G401 (cell line): ENCODE data around the gene CFAP43. TPM values are rescaled to one million over a fixed set of nuclear protein-coding genes. Genes with fewer than 3 reads are reported as not detected.

Source experiments
- DNase-seq: peaks from one replicate; pipeline ENCODE4 v3.0.0-alpha.2; 2015; ENCODE audit warnings: low spot score
- in situ Hi-C: cut with HindIII; loops from 2 replicates; pipeline ENCODE4 v1.10.0; 2016; ENCODE audit warnings: low sequenced_read_pairs, mixed read lengths
- total RNA-seq: library from RNA; depleted of rRNA; stranded (reverse); fragments of >200 nt; shearing (Covaris generic); gene quantifications from 2 replicates; pipeline ENCODE4 v1.2.3, GENCODE V29; 2014

The CFAP43 gene
- total RNA-seq, 1 experiment from 2014 or later = 0.58 TPM

DNA sequence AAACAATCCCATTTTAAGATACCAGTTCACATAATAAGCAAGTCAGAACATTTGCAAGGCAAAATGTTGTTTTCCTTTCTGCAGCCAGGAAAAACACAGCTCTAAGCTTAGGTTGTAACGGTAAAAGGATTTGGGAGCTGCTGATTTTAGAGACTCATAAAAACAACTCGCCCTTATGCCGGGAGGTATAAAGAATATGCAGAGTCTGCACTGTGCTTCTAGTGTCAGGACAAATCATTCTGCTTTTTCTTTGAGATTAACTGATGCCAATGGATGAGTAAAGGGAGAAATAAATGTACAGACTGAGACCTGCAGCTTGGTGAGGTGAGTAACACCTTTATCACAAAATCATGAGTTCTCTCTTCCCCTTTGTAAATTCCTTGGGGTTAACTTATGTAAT lies 112.2 kb downstream of the CFAP43 start:
- in situ Hi-C loops = no loop called here
- no peak for DNase-seq

DNA sequence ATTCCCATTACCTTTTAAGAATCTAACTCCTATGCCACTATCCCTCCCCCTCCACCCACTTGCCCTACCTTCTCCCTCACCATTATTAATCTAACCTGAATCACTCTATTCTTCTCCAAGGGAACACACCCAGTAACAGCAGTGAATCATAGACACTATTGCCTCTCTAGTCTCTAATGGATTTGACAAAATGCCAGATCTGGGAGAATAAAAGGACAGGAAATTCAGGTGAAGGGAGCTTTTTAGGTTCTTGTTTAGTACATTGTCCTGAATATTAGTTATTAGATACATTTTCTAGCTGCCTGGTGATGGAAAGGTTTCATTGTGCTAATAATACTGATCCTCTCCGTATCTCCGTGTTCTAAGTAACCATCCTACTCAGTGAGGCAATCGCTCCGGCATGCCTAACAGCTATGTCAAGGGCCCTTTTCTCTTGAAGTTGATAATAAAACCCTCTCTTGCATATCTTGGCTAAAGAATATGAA lies 114.3 kb downstream of the CFAP43 start:
- no peak for DNase-seq
- in situ Hi-C loops = no loop called here

DNA sequence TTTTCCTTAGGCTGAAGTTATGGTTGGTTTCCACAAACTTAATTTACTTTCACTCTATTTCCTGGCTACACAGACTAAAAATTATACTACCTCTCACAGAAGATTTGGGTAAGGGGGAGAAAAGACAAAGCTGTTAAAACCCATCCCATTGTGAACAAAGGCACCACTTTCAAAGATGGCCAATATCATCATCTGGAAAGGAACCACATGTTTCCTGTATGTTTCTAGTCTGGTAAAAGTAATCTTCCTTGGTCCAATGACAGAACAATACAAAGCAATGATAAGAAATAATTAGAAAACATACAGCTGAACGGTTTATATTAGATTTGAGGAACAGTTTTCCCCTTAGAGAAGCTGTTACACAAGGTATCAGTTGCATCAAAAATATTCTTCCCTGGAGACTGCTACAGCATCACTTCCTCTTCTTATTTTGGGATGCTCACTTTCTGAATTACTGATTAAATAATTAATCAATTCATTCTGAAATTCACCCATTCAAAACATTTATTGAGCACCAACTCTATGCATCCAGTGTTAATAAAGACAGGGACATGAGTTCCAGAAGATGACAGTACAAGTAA lies 118.7 kb downstream of the CFAP43 start:
- no peak for DNase-seq
- in situ Hi-C loops = no loop called here

DNA sequence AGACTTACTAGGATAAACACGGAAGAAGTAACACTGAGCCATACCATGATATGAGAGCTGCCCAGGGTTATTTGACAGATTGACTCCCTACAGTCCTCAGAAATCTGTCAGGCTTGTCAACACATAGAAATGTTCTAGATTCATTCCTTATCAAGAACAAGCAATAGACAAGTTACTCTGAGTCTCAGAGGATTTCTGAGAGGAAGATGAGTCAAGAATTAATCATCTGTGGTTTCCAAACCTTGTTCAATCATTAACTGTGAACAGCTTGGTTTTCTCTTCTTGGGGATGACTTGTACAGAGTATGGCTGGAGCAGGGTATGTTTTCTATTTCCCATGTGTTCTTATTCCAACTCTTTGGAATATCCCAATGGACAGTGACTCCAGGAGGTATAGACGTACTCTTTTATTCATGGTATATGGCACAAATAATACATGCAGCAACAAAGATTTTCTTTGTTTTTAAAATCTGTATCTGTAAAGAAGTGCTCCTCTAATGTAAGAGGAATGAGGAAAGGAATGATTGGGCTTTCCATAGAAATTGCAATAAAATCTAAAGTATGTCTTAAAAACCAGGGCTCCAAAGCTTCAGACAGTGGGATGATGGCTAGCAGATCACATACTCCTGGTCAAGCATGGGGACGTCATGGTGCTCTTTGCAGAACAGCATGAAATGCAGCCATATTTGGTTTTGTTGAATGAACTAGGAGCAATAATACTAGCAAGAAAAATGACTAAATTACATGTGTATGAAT lies 122.1 kb downstream of the CFAP43 start:
- DNase-seq = no peak
- in situ Hi-C loops = no loop called here

DNA sequence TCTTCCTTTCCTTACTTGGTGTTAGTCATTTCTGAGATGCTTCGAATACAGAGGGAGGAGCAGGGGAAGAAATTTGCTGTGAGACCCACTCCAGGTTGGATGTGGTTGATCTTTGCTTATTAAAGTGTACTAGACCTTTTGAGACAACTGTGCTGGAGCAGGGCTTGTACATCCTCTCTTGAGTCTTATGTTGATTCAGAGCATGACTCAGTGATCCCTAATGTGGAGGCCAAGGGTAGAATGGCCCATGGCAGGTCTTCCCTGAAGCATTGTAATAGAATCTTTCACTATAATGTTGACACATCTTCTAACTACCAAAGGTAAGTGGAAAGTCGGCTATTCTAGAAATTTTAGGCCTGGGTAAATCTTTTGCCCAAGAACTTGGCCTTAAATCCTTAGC lies 127.2 kb downstream of the CFAP43 start:
- in situ Hi-C loops = no loop called here
- DNase-seq = no peak

DNA sequence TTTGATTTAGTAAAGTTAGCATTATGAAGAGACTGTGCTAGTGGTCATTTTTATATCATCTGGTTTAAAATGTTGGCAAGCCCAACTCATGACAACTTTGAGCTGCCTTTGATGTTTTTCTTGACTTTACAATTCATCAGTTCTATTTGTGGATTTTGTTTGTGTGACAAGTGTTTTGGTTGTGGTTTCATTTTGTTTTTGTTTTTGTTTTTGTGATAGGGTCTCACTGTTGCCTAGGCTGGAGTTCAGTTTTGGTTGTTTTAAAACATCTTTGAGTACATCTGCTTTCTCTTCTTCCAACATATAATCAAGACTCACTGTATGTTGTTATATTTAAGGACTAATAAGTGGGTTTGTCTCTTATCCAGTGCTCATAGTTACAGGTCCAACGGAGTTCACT lies 127.7 kb downstream of the CFAP43 start:
- DNase-seq = no peak
- in situ Hi-C loops = no loop called here

DNA sequence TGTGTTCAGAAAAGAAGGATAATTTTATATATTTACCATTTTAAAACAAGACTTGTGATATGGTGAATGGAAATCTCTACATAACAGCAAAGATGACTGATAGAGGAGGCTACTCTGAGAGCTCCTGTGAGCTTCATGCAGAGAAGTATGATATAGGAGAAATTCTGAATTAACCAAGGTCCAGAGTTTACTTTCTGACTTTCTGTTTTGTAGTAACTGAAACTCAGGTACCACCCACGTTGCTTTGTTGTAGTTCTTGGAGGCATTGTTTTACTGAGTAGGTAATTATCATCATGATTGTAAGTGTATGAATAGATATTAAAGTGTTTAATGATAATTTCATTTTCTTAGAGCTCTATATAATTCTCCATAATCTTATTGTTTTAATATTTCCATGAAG lies 128.2 kb downstream of the CFAP43 start:
- in situ Hi-C loops = no loop called here
- DNase-seq = no peak

DNA sequence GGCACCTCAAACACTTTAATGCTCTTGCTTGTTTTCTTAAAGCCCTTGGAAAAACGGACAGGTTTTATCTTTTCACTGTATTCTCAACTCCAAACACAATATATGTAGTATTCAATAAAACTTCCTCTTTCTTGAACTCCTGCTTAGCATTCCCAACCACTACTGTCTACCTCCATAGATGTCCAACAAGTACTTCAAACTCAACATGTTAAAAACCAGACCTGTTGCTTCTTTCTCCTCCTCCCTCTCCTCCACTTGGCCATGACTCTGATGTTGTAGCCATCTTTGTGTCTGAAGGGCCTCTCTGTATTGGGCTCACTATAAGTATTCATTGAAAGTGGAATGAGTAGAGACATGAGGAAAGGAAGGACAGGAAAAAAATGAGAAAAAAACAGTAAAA lies 130.3 kb downstream of the CFAP43 start:
- DNase-seq = no peak
- in situ Hi-C loops = no loop called here

DNA sequence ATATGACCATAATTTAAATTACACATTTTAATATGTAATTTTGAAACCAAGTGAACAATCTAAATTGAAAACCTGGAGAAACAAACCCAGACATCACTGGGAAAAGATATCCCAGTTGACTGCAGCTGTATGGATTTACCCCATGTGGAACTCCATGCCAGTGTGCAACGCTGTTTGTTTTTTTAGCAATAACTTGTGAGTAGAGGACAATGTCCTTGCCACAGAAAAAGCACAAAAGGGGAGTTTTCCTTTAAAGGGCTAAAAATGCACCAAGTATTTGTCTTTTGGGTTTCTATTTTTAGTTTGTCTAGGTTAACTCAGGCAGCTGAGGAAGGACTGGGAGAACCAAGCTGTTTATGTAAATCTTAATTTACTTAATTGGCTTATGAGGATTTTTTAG lies 131.4 kb downstream of the CFAP43 start:
- in situ Hi-C loops = no loop called here

DNA sequence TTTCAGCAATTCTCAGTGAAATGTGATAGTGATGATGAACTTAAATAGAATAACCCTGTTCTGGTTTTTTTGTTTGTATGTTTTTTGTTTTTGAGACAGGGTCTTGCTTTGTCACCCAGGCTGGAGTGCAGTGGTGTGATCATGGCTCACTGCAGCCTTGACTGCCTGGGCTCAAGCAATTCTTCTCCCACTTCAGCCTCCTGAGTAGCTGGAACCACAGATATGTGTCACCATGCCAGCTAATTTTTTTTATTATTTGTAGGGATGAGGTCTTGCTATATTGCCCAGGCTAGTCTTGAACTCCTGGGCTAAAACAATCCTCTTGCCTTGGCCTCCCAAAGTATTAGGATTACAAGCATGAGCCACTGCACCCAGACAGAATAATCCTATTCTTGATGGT lies 132.2 kb downstream of the CFAP43 start:
- no peak for DNase-seq
- in situ Hi-C loops = no loop called here

More for the DNA sequence above, 131.4 kb downstream of the CFAP43 start:
- DNase-seq = no peak

DNA sequence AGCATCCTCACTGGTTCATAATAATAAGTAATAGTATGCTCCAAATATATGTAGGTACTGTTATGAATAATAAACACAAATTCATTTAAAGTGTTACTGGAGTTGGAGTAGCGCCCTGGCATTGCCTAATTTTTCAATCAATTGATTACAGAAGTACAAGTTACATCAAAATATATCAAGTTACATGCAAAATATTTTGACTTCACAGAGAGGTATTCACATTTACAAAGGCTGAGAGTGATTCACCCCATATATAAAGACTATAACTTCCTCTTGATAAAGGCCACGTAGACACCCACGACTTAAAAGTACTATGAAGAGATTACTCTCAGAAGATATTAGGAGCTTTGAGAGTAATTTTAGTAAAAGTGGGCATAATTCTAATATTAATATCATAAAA lies 132.9 kb downstream of the CFAP43 start:
- DNase-seq = no peak
- in situ Hi-C loops = no loop called here

DNA sequence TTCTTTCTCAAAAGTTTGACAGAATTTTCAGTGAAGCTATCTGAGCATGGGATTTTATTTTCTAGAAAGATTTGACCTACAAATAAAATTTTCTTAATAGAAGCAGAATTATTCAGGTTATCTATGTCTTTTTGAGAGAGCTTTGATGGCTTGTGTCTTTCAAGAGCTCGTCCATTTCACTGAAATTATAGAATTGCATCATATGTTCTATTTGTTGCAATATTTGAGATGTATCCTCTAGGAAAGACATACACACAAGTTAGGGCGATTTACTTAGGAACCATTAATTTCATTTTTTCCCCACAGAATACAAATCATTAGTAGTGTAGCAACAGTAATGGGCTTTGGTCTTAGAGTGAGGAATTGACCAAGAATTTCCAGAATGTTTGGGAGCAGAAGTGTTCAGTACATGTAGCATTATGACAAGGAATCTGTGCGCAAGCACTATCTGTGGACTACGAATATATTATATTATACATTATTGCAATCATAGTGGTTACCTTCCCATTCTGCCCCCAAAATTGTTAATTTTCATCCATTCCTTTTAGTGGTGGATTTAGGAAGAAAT lies 133.7 kb downstream of the CFAP43 start:
- DNase-seq = no peak
- in situ Hi-C loops = no loop called here

DNA sequence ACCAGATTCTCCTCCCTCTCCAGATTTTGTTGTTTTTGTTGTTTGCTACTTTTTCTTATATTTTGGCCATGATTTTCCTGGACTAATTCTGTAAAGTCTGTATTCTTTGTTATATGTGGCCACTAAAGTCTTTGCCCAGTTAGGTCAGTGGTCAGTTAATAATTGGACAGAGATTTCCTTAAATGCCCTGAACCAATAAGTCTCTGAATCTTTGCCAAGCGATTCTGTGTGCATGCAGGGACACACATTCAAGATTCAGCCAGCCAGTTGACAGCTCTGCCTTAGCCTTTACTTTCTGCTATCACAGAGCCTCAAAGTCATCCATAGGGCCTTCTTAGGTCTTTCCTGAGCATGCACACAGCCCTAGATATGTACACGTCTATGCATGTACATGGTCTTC lies 135.5 kb downstream of the CFAP43 start:
- no peak for DNase-seq
- in situ Hi-C loops = no loop called here

DNA sequence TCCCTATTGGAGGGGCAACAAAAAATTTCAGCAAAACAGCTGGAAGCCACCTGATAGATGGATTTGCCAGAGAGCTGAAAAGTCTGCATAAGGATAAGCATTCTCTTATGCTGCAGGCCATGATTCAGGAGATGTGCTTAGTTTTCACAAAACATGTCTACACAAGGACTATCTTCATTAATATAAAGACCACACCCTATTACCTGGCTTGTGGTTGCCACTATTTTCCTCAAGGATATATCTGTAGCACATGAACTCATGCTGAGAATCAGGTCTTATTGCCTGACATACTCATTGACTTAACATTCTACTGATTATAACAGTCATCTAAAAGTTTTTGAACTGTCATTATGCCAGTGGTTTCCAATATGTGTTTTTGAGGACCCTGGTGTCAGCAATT lies 139.4 kb downstream of the CFAP43 start:
- in situ Hi-C loops = no loop called here

DNA sequence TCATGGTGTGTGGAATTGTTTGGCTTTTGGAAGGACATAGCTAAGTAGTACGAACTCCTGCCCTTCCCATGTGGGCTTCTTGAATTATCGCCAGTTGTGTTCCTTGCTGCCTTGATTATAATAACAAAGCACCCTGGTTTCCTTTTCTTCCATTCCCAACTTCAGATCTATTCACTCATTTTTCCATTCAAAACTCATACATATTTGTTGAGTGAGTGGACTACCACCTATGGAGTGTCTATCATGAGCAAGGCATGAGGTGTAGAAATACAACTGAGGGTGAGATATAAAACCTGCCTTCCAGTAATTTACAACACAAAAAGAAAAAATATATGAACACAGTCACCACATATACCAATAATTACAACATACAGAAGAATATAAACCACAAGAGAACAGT lies 141.6 kb downstream of the CFAP43 start:
- in situ Hi-C loops = no loop called here
- no peak for DNase-seq

More for the DNA sequence above, 139.4 kb downstream of the CFAP43 start:
- no peak for DNase-seq

DNA sequence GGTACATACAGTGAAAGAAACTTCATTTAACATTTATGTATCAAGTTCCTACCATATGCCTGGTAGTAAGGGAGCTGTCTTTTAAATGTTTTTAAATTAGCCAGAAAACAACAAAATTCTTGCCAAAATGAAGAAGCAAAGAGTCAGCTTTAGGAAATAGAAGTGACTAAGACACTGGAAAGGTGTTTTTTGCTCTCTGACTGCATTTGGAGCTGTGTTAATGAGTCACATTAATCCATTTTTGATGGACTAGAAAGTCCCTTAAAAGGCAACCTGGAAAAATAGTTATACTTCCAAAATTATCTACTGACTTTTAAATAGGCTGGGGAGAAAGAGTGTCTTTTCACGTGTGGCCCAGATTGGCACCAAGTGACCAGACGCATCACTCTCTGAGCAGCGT lies 142.5 kb downstream of the CFAP43 start:
- in situ Hi-C loops = no loop called here
- DNase-seq = no peak

DNA sequence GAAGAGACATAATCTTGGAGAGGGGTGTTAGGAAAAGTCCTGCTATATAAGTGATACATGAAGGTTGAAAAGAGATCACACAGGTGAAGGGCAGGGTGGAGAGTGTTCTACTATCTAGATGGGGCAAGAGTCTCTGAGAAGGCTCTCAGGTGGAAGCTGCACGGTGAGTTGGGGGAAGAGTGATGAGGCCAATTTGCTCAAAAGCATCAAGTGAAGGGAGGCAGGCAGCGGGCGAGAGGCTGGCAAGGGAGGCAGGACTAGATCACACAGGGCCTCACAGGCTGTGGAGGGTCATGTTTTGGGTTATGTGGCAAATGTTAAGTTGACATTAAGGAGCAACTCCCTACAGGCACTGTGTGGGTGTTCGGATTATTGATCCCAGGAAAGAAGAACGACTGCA lies 143.9 kb downstream of the CFAP43 start:
- no peak for DNase-seq
- in situ Hi-C loops = no loop called here

DNA sequence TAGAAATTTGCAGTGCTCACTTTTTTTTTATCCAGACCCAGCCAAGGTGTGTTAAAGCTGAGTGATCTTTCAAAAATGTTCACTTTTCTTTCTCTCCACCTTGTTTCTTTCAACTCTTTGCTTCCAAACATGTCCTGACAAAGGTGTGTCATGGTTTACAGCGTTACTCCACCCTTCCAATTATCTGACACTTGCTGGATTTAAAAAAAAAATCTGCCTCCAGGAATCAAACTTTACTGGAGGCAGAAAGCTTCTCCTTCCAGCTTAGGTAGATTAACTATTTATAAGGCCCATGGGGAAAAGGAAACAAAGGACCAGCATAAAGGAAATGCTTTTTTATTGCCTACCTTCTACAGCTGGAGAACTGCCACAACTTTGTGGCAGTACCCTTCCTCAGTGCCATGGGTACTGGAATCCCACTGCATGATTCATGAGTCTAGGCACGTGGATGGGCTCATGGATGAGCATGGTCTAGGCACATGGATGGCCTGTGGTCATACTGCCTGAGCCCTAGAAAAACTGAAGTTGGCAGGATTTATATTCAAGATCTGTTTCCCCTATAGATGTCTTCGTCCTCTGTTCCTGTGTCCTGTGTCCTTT lies 146.3 kb downstream of the CFAP43 start, which contains the start of gene COL17A1:
Gene COL17A1, minus strand, starts transcription at position 80 of the 600 bp plus-strand sequence. CDS start 5,207 bp downstream, outside the sequence.
- DNase-seq = no peak
- in situ Hi-C loops = no loop called here

DNA sequence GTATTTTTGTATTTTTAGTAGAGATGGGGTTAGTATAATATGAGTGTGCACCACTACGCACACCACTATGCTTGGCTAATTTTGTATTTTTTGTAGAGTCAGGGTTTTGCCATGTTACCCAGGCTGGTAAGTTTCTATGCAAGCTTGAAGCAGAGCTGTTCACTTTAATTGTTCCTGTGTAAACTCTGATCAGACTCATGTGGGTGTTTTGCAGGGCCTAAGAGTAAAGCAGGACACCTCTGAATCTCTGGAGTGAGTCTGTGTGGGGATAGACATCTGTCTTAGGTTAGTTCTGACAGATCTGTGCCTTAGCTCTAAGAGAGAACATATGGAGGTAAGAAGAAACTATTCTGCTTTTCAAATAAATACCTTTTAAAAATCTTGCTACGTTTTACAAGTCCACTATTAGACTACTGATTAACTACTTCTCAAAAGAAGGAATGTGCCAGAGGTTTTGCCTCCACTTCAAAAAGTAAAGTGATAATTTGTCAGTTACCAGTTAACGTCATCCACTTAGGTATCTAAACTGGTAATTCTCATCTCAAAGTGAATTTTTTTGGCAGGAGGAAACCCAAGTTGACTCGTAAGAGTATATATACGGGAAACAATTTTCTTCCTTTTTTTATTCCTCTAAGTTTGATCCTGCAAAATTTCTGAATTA lies 147.6 kb downstream of the CFAP43 start:
- no peak for DNase-seq
- in situ Hi-C loops = no loop called here

DNA sequence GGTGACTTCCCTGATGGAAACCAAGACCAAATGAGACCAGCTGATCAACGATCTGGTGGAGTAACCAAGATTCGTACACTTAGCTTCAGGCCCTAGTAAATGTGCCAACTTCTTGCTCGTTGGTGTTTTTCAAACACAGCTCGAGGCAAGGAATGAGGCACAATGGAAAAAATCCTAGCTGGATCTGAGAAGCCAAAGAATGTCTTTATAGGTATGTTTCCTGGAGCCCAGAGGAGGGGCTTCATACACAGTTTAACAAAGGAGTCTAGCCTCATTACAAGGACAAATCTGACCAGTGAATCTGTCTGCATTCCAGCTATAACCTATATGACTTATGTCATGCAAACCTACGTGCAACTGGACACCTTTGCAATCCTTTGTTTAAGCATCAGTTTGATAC lies 150.2 kb downstream of the CFAP43 start:
- in situ Hi-C loops = no loop called here
- no peak for DNase-seq
